Mesothelial cell of epicardium (in vitro differentiated cells): Measurements from ENCODE around the gene KRT6B. TPM values are rescaled to one million over a fixed set of nuclear protein-coding genes. Genes with fewer than 3 reads are reported as not detected.

Source experiments
- DNase-seq, 2 experiments: peaks; one replicate each; pipeline ENCODE4 v3.0.0; 2021; ENCODE audit warnings: low spot score in 2 of 2; ENCODE audit not compliant: unreplicated experiment in 2 of 2
- H3K27ac Mint-ChIP-seq: 2 replicates; pipeline ENCODE4 v1.8.0; 2021; ENCODE audit warnings: mixed read lengths
- H3K27me3 Mint-ChIP-seq: 2 replicates; pipeline ENCODE4 v1.8.0; 2021; ENCODE audit warnings: low read depth, mixed read lengths
- H3K36me3 Mint-ChIP-seq: 2 replicates; pipeline ENCODE4 v1.8.0; 2021; ENCODE audit warnings: mixed read lengths
- H3K4me1 Mint-ChIP-seq: 2 replicates; pipeline ENCODE4 v1.8.0; 2021; ENCODE audit warnings: mixed read lengths
- H3K4me3 Mint-ChIP-seq: 2 replicates; pipeline ENCODE4 v1.8.0; 2021; ENCODE audit warnings: mild to moderate bottlenecking, moderate library complexity, mixed read lengths
- H3K9me3 Mint-ChIP-seq: 2 replicates; pipeline ENCODE4 v1.8.0; 2021; ENCODE audit warnings: mixed read lengths
- total RNA-seq: library from RNA; stranded (reverse); gene quantifications from 3 replicates; pipeline ENCODE4 v1.2.1, GENCODE V29; 2021
- TF ChIP-seq, protein P1 (sequence below): fragments of 200-600 bp; sonication (generic); IDR thresholded peaks from one replicate; pipeline ENCODE4 v1.5.0; 2021; ENCODE audit warnings: antibody characterized with exemption; ENCODE audit not compliant: unreplicated experiment

The KRT6B gene
- total RNA-seq, 1 donor from 2014 or later: not detected

DNA sequence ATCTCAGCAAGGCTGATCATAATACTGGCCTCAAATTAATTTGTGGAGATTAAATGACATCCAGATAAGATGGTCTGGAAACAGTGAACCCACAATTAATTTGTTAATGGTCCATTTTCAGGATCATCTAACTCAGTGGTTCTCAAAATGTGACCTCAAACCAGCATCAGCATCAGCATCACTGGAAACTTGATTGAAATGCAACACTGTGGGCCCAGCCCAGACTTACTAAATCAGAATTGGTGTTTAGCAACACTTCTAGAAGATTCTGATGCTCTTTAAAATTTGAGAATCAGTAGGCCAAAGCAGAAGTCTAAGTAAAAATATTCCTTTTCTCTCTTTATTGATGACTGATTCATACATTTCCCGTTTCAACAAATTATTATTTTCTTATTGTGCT lies 35.2 kb downstream of the KRT6B start:
- H3K9me3 Mint-ChIP-seq: no peaks in the 10 kb centered on the region
- no peak overlapping the region for H3K4me3 Mint-ChIP-seq
- peaks cover 5% of the 10 kb centered on the region for H3K4me1 Mint-ChIP-seq
- H3K27ac Mint-ChIP-seq: no peak overlapping the region
- DNase-seq: no peak
- H3K36me3 Mint-ChIP-seq: no peaks in the 10 kb centered on the region
- peaks cover 10% of the 10 kb centered on the region for H3K27me3 Mint-ChIP-seq
- TF ChIP-seq, protein P1, sequence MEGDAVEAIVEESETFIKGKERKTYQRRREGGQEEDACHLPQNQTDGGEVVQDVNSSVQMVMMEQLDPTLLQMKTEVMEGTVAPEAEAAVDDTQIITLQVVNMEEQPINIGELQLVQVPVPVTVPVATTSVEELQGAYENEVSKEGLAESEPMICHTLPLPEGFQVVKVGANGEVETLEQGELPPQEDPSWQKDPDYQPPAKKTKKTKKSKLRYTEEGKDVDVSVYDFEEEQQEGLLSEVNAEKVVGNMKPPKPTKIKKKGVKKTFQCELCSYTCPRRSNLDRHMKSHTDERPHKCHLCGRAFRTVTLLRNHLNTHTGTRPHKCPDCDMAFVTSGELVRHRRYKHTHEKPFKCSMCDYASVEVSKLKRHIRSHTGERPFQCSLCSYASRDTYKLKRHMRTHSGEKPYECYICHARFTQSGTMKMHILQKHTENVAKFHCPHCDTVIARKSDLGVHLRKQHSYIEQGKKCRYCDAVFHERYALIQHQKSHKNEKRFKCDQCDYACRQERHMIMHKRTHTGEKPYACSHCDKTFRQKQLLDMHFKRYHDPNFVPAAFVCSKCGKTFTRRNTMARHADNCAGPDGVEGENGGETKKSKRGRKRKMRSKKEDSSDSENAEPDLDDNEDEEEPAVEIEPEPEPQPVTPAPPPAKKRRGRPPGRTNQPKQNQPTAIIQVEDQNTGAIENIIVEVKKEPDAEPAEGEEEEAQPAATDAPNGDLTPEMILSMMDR: no peak

DNA sequence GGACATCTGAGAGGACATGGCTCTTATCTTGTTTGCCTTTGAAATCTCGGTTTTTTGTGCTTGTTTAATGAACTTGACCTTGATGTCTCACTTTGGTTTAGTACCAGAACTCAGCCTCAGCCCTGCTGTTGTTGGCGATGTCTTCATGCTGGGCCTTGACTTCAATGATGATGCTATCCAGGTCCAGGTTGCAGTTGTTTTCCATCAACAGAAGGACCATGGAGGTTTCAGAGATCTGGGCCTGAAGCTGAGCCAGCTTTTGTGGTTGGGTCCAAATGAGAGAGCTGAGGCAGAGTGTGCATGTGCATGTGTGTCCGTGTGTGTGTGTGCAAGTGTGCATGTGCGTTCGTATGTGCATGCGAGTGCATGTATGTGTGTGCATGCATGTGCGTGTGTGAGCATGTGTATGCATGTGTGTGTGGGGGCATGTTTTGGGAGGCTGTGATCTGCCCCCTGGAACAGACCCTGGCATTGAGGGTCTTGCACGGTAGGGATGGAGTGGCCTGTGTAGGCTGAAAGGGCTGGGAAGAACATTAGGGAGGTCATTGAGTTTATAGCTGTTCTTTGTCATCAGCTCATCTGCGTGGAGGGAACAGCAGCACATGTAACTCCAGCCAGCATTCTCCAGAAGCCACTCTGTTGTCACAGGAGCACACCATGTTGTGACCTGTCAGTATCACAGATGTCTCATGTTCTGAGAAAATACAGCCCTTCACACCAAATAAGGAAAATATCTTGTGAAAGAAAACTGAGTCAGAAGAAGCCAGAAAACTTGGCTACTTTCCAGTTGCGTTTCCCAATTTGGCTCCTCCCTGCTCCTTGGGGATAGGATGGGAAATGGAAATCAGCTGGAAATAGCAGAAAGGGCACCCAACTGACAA lies 35.8 kb downstream of the KRT6B start:
- DNase-seq: no peak
- H3K4me3 Mint-ChIP-seq: no peak overlapping the region
- TF ChIP-seq, protein P1: no peak
- H3K9me3 Mint-ChIP-seq: no peaks in the 10 kb centered on the region
- H3K36me3 Mint-ChIP-seq: no peaks in the 10 kb centered on the region
- no peak overlapping the region for H3K27ac Mint-ChIP-seq
- peaks cover 10% of the 10 kb centered on the region for H3K27me3 Mint-ChIP-seq
- H3K4me1 Mint-ChIP-seq: peaks cover 5% of the 10 kb centered on the region

DNA sequence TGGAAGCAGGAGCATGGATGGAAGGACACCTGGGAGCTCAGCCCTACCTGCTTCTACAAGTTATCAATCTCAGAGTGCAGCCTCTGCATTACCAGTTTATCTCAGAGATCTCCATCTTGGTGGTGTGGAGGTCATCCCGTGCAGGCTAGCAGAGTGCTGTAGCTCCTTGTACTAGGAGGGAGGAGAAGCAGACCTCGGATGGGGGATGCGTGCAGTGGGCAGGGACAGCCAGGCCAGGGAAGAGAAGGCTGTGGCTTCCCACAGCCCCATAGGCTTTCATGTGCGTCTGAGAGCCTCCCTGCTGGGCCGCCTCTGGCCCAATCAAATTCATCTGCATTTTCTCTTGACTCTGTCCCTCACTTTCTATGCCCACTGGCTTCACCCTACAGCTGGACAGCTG lies 37.0 kb downstream of the KRT6B start:
- H3K27ac Mint-ChIP-seq: no peak overlapping the region
- no peak for DNase-seq
- H3K4me3 Mint-ChIP-seq: no peak overlapping the region
- peaks cover 5% of the 10 kb centered on the region for H3K4me1 Mint-ChIP-seq
- H3K9me3 Mint-ChIP-seq: no peaks in the 10 kb centered on the region
- H3K27me3 Mint-ChIP-seq: peaks cover 10% of the 10 kb centered on the region
- H3K36me3 Mint-ChIP-seq: no peaks in the 10 kb centered on the region
- TF ChIP-seq, protein P1: no peak

GRCh38 chr12:52413782-52414345 lies 38.1 kb downstream of the KRT6B start:
- TF ChIP-seq, protein P1: no peak
- Mint-ChIP-seq H3K27me3 (peaks cover 10% of the 10 kb centered on the region), H3K27ac (no peak overlapping the region), H3K36me3 (no peaks in the 10 kb centered on the region), H3K4me3 (no peak overlapping the region), H3K9me3 (no peaks in the 10 kb centered on the region), H3K4me1 (peaks cover 5% of the 10 kb centered on the region)
- DNase-seq: no peak

DNA sequence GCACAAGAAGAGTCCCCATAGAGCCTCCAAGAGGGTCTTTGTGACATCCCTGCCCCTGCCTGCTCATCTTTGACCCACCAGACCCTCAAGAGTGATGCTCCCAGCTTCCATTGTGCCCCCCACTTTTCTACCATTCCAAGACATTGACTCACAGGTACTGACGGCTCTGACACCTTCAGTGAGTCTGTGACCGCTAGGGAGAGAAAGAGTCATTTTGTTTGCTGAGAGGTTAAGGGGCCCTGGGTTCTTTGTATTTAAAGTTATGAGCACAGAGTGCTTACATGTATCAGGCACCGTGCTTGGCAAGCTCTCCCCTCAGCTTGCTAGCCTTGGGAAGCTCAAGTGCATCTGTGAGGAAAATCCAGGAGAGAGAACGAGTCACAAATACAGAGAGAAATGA lies 38.7 kb downstream of the KRT6B start:
- TF ChIP-seq, protein P1: no peak
- no peak for DNase-seq
- no peaks in the 10 kb centered on the region for H3K36me3 Mint-ChIP-seq
- no peak overlapping the region for H3K27ac Mint-ChIP-seq
- peaks cover 14% of the 10 kb centered on the region for H3K27me3 Mint-ChIP-seq
- H3K4me1 Mint-ChIP-seq: peaks cover 5% of the 10 kb centered on the region
- no peaks in the 10 kb centered on the region for H3K9me3 Mint-ChIP-seq
- H3K4me3 Mint-ChIP-seq: no peak overlapping the region
